ENCODE results near the gene SNTN.

- TF ChIP-seq, protein P1, sequence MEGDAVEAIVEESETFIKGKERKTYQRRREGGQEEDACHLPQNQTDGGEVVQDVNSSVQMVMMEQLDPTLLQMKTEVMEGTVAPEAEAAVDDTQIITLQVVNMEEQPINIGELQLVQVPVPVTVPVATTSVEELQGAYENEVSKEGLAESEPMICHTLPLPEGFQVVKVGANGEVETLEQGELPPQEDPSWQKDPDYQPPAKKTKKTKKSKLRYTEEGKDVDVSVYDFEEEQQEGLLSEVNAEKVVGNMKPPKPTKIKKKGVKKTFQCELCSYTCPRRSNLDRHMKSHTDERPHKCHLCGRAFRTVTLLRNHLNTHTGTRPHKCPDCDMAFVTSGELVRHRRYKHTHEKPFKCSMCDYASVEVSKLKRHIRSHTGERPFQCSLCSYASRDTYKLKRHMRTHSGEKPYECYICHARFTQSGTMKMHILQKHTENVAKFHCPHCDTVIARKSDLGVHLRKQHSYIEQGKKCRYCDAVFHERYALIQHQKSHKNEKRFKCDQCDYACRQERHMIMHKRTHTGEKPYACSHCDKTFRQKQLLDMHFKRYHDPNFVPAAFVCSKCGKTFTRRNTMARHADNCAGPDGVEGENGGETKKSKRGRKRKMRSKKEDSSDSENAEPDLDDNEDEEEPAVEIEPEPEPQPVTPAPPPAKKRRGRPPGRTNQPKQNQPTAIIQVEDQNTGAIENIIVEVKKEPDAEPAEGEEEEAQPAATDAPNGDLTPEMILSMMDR (IDR thresholded peaks at IDR 0.05) = peak in 2 of 6 experiments; percentile 31 to 50
- no peak for TF ChIP-seq POLR2A (IDR thresholded peaks at IDR 0.05)
Observed at GRCh38 chr3:63662500-63662899, 10.0 kb downstream of the SNTN start.

All from Peyer's patch (tissue), 4 donors.